ENCODE measurements around the gene RAI1. TPM values are rescaled to one million over a fixed set of nuclear protein-coding genes. Genes with fewer than 3 reads are reported as not detected.
A peak's percentile ranks its signal among the peaks of the same experiment; 100 is the strongest.

The RAI1 gene
- total RNA-seq, 1 donor from 2014 or later, result 39.1 TPM

- Histone ChIP-seq H3K36me3 (ENCODE audit: insufficient read depth, low read length) (no peaks in the 10 kb centered on the region), H4K20me1 (ENCODE audit: insufficient read depth, low read length) (peaks cover 50% of the 10 kb centered on the region), H3K27me3 (ENCODE audit: insufficient read depth, low read length) (no peaks in the 10 kb centered on the region), H3K4me2 (ENCODE audit: low read length) (peak overlapping the region; percentile 82), H2AFZ (ENCODE audit: low read depth, low read length) (peak overlapping the region; percentile 81), H3K4me3 (ENCODE audit: insufficient read depth, low read depth, low read length) (peak overlapping the region; percentile 57), H3K9ac (ENCODE audit: low read length) (peak overlapping the region; percentile 73), H3K4me1 (ENCODE audit: insufficient read depth, low read length) (peaks cover 27% of the 10 kb centered on the region), H3K27ac (ENCODE audit: low read depth, low read length) (peak overlapping the region; percentile 82), H3K79me2 (ENCODE audit: insufficient read depth, low read length) (peaks cover 90% of the 10 kb centered on the region), H3K9me3 (ENCODE audit: insufficient read depth, low read depth, low read length) (no peaks in the 10 kb centered on the region)
- TF ChIP-seq EZH2 (IDR thresholded peaks at IDR 0.05; ENCODE audit: insufficient read depth, low read length) (no peak), CTCF (IDR thresholded peaks at IDR 0.05; ENCODE audit: insufficient read depth, low read depth, low read length) (no peak)
- peaks cover 3% of the 10 kb centered on the region for H3K36me3 Mint-ChIP-seq (ENCODE audit: low read depth, unreplicated experiment)
- peak overlapping the region; percentile 75 for H3K4me3 Mint-ChIP-seq (ENCODE audit: unreplicated experiment)
- peak overlapping the region; percentile 95 for H3K27ac Mint-ChIP-seq (ENCODE audit: unreplicated experiment)
- H3K27me3 Mint-ChIP-seq (ENCODE audit: low read depth, unreplicated experiment), result no peaks in the 10 kb centered on the region
- H3K9me3 Mint-ChIP-seq (ENCODE audit: unreplicated experiment), result no peaks in the 10 kb centered on the region
- FAIRE-seq (no peak), DNase-seq (ENCODE audit: low read depth) (no peak)
- H3K4me1 Mint-ChIP-seq (ENCODE audit: low read depth, unreplicated experiment), result peaks cover 33% of the 10 kb centered on the region
Observed at GRCh38 chr17:17752821-17753321, 71.6 kb downstream of the RAI1 start.

DNA sequence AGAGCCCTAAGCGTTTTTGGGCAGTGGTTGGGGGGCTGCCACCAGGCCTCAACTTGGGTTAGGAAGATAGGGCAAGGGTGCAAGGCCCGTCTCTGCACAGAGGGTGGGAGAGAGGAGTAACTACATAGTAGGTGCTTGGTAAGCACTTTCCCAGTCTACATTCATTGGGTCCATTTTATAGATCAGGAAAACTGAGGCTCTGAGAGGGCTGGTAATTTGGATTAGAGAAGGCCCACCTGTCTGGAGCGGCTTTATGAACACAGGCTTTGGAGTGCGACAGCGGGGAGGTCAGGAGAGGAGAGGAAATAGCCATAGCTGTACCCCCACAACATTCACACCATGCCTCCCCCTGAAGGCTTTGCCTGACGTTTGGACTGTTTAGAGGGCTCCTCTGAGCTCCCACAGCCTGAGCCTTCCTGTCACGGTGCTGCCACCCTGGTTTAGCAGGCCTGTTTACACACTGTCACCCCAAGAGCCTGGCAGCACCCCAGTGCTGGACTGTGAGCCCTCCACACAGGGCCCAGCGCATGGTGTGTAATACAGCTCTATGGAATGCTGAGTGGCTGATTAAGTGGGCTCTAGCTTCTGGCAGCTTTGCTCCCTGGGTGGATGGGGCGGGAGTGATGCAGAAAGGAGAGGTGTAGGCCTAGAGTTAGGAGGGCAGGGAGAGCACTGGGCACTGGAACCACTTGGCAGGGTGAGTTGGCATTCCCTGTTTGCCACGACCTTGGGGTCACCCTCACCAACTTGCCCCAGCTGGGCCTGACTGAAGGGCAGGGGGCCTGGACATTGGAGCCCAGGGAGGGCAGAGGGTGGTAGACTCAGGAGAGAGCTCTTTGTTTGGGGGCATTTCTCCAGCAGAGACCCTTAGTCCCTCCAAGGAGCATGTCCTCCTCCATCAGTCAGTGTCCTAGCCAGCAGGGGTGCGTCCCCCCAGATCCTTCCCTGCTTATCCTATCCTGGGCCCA lies 73.7 kb downstream of the RAI1 start:
- Histone ChIP-seq H3K27me3 (ENCODE audit: insufficient read depth, low read length) (no peaks in the 10 kb centered on the region), H3K79me2 (ENCODE audit: insufficient read depth, low read length) (peaks cover 80% of the 10 kb centered on the region), H3K9ac (ENCODE audit: low read length) (no peak overlapping the region), H3K27ac (ENCODE audit: low read depth, low read length) (no peak overlapping the region), H3K4me3 (ENCODE audit: insufficient read depth, low read depth, low read length) (no peak overlapping the region), H3K4me1 (ENCODE audit: insufficient read depth, low read length) (peaks cover 23% of the 10 kb centered on the region), H3K9me3 (ENCODE audit: insufficient read depth, low read depth, low read length) (no peaks in the 10 kb centered on the region), H4K20me1 (ENCODE audit: insufficient read depth, low read length) (peaks cover 49% of the 10 kb centered on the region), H3K36me3 (ENCODE audit: insufficient read depth, low read length) (no peaks in the 10 kb centered on the region), H3K4me2 (ENCODE audit: low read length) (no peak overlapping the region), H2AFZ (ENCODE audit: low read depth, low read length) (no peak overlapping the region)
- FAIRE-seq, result no peak
- Mint-ChIP-seq H3K9me3 (ENCODE audit: unreplicated experiment) (no peaks in the 10 kb centered on the region), H3K27me3 (ENCODE audit: low read depth, unreplicated experiment) (no peaks in the 10 kb centered on the region), H3K27ac (ENCODE audit: unreplicated experiment) (no peak overlapping the region), H3K36me3 (ENCODE audit: low read depth, unreplicated experiment) (peaks cover 2% of the 10 kb centered on the region), H3K4me1 (ENCODE audit: low read depth, unreplicated experiment) (peaks cover 27% of the 10 kb centered on the region), H3K4me3 (ENCODE audit: unreplicated experiment) (no peak overlapping the region)
- no peak for DNase-seq (ENCODE audit: low read depth)
- TF ChIP-seq EZH2 (IDR thresholded peaks at IDR 0.05; ENCODE audit: insufficient read depth, low read length) (no peak), CTCF (IDR thresholded peaks at IDR 0.05; ENCODE audit: insufficient read depth, low read depth, low read length) (no peak)
